Measurements from ENCODE around the gene SFTA2.
"Not testable (repeated sequence)": the region's sequence is repeated elsewhere in the genome, so short reads cannot be mapped to it uniquely, and the experiment has no call there.

Gene SFTA2

DNA sequence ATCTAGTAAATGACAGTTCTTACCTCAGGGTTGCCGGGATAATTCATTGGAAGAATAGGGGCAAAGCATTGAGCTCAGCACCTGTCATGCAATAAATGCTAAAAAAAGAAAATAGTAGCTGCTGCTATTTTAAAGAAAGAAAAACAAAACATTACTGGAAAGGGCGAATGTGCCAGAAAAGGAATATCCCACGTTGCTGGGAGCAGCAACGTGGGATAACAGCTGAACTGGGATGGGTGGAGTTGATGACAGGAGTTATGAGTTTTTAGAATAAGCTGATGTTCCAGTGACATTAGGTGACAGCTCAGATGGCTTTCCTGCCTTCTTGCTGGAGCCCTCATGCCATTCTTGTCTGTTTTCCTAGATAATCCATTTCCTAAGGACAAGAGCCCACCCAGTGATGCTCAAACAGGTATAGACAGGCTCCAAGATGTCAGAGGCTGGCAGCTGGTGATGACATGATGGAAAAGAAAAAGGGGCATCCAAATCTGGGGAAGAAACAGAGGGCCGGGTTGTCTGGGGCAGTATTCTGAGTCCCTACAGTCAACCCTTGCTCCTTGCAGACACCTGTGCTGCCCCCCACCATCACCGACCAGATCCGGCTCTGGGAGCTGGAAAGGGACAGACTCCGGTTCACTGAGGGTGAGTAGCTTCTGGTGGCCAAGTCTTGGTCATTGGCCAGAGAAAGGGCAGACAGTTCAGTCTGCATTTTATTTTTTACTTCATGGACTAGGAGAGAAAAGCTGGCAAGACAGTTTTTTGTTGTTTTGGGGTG is 19.0 kb downstream of the SFTA2 start:
- DNase-seq, result no peak

DNA sequence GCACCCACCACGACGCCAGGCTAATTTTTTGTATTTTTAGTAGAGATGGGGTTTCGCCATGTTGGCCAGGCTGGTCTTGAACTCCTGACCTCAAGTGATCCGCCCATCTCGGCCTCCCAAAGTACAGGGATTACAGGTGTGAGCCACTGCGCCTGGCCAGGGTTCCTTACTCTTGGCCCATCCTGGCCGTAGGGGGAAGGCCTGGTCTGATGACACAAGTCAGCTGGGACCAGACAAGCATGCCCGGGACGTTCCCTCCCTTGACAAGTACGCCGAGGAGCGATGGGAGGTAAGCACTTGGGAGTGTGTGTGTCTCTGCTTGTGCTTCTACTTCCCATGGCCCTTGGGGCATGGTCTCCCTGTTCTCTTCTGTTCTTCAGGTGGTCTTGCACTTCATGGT is 21.5 kb downstream of the SFTA2 start:
- DNase-seq, result not testable (repeated sequence)

DNA sequence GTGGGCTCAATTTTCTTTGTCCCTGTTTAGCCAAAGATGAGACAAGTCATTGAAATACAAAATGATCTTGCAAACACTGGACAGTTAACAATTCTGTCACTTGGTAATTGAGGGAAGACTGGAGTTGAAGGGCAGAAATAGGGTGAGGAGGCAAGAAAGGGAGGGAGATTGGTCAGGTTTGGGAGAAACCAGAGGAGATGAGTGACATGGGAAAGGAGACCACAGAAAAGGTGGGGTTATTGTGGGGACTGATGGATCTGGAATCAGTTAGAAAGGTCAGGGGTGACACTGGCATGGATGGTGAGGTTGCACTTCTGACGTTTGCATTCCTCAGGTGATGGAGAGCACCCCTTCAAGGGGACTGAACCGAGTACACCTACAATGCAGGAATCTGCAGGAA is 23.3 kb downstream of the SFTA2 start:
- no peak for DNase-seq

DNA sequence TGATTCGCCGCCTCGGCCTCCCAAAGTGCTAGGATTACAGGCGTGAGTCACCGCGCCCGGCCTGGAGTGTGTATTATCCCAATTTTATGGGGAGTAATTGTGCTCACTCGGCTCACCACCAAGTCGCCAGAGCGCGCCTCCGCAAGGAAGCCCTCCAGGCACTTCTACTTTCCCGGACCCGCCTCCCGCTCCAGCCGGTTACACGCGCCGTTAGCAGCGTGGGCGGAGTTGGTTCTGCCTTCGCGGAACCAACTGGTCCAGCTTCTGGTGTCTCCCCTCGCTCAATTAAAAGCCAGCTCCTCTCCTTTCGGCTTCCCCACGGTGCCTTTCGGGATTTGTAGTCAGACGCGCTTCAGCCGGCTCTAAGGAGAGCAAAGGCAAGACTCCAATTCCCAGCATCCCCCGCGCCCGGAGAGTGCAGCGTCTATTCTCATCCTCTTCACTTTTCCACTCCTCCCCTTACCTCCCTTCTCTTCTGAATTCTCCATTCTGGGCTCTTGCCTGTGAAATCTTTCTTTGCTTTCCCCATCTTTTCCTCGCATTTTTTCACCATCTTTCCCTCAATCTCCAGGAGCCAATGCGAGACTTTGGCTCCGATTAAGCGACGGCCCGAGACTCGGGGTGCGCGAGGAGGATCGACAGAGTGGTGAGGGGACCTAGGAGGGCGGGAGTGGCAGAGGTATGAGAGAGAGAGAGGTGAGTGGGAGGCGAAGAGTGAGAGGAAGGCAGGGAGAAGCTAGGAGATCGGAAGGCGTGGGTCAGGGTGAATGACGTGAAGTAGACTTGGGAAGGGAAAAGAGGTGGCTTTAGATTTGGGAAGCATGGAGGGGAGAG is 24.0 kb downstream of the SFTA2 start, which contains the start of gene GTF2H4:
GTF2H4 (plus strand) TSS at position 450 of the 834 bp plus-strand sequence.
- DNase-seq, result peak; percentile 98 to 99

DNA sequence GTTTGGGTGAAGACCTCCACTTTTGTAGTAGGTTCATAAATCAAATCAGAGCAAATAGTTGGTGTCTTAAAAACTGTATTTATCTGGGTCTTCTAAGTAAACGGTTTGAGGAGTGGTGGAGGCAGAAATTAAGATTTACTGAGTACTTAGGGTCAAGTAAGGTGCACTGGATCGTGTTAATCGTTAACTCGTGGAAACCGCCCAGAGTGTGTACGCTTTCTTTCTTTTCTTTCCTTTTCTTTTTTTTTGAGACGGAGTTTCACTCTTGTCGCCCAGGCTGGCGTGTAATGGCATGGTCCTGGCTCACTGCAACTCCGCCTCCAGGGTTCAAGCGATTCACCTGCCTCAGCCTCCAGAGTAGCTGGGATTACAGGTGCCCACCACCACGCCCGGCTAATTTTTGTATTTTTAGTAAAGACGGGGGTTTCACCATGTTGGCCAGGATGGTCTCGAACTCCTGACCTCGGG is 24.6 kb downstream of the SFTA2 start:
- DNase-seq, result not testable (repeated sequence)

DNA sequence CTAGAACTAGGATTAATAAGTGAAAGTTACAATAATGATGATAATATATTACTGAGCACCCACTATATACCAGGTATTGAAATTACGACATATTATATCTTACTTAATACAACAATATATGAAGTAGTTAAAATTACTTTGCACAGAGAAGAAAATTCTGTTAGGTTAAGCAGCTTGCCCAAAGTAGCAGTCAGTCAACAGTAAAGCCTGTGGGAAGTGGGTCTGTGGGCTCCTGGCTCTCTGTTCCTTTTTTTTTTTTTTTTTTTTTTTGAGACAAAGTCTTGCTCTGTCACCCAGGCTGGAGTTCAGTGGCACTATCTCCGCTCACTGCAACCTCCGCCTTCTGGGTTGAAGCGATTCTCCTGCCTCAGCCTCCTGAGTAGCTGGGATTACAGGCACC is 28.7 kb downstream of the SFTA2 start:
- no peak for DNase-seq

DNA sequence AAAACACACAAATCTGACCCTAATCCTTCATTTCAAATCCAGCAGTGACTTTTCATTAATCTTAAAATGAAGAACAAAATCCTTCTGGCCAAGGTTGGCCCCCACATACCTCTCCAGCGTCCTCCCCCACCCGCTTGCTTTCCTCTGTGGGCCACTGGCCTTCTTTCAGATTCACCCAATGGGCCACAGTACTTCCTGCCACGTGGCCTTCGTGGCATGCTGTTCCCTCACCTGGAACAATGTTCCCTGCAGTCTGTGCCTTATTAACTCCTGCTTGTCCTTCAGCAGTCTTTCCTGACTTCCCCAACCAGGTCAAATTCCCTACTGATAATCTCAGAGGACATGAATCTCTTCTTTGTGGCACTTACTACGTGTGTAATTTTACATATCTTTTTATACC is 29.3 kb downstream of the SFTA2 start:
- DNase-seq, result no peak

DNA sequence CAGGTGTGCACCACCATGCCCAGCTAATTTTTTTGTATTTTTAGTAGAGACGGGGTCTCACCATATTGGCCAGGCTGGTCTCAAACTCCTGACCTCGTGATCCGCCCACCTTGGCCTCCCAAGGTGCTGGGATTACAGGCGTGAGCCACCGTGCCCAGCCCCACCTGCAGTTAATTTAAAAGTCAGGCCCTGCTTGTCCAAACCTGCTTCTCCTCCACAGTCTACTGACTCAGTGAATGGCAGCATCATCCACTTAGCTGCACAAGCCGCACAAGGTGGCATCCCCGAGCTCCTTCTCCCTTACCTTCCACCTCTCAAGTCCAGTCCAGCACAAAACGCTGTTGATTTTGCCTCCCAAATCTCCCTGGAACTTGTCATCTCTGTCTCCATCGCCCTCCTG is 29.8 kb downstream of the SFTA2 start:
- DNase-seq, result not testable (repeated sequence)

DNA sequence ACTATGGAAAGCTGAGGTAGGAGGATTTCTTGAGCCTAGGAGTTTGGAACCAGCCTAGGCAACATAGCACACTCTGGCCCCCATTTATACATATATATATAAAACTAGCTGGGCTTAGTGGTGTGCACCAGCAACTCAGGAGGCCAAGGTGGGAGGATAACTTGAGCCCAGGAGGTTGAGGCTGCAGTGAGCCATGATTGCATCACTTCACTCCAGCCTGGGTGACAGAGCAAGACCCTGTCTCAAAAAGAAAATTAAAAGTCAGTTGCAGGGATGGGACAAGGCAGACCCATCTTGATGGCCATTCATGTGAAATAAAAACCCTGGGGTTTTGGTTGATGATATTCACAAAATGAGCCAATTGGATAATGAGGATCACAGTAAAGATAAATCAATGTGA is 30.5 kb downstream of the SFTA2 start:
- DNase-seq, result no peak

DNA sequence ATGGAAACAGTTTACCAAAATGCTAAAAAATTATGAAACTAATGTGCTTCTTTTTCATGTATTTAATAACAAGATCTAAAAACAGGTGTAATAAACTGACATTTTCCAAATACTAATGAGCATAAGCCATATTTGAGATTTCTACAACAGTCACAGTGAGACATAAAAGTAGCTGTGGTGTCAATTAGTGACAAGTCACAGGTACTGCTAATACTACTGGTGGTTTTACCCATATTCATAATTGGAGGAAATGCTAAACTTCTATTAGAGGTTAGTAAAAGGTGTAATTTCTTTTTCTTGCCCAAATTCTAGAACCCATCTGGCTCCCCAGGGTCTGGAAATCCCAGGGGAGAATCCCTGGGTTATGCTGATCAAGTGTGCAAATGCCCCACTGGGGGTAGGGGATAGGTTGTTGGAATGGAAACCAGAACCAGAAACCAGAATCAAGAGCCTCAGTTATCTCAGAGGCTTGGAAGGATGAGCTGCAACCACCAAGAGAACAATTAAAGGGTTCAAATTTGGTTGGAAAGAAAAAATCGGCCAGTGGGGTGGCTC is 31.0 kb downstream of the SFTA2 start:
- no peak for DNase-seq

DNA sequence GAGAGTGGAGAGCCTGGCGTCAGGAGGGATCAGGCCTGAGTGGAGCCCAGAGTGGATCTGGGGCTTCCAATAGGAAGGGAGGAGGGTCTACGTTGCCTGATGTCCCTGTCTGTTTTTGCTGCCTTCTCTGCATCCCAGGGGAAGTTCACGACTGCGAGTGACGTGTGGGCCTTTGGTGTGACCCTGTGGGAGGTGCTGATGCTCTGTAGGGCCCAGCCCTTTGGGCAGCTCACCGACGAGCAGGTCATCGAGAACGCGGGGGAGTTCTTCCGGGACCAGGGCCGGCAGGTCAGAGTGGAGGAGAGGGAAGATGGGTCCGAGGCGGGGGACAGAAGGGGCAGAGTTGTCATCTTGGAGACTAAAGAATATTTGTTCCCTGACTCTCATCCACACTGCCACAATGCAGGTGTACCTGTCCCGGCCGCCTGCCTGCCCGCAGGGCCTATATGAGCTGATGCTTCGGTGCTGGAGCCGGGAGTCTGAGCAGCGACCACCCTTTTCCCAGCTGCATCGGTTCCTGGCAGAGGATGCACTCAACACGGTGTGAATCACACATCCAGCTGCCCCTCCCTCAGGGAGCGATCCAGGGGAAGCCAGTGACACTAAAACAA is 33.1 kb downstream of the SFTA2 start:
- no peak for DNase-seq

DNA sequence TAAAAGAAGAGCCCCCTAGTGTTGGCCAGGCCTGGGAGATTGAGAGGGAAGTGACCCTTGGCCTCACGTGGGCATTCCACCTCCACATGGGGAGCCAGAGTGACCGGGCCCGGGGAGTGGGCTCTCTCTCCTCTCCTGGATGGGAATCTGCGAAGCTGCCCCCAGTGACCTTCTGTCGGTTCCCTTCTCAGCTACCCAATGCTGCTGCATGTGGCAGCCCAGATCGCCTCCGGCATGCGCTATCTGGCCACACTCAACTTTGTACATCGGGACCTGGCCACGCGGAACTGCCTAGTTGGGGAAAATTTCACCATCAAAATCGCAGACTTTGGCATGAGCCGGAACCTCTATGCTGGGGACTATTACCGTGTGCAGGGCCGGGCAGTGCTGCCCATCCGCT is 34.1 kb downstream of the SFTA2 start:
- DNase-seq, result no peak

DNA sequence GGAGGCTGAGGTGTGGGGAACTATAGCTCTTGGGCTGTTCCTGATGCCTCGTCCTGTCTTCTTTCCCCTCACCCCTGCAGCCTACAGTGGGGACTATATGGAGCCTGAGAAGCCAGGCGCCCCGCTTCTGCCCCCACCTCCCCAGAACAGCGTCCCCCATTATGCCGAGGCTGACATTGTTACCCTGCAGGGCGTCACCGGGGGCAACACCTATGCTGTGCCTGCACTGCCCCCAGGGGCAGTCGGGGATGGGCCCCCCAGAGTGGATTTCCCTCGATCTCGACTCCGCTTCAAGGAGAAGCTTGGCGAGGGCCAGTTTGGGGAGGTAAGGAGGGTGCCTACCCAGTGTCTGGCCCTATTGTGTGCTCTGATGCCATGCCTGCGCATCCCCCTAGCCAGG is 35.4 kb downstream of the SFTA2 start:
- DNase-seq, result no peak

DNA sequence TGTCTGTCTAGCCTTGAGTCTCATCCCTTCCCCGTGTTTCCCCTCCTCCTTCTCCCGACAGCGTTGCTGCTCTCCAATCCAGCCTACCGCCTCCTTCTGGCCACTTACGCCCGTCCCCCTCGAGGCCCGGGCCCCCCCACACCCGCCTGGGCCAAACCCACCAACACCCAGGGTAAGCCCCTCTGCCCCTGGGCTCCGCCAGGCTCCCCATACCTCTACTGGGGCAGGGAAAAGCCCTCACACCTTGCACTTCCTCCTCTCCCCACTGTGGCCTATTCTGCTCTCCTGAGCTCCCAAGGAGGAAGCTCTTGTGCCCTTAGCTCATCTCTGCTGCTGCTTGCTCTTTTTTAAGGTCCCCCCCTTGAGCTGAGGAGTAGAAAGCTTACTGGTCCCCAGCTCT is 36.6 kb downstream of the SFTA2 start:
- DNase-seq, result no peak

DNA sequence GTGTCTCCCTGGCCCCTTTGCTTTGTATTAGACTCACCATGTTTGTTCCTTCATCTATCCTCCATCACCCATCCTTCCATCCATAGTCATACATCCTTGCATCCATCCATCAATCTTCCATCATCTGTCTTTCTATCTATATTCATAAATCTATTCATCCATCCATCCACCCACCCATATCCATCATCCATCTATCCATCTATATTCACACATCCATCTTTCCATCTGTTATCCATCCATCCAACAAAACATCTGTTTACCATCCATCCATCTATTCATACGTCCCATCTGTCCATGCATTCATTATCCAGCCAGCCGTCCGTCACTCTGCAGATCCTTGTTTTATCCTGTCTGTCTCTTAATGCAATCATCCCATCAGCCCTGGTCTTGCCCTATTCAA is 37.0 kb downstream of the SFTA2 start:
- DNase-seq, result no peak

DNA sequence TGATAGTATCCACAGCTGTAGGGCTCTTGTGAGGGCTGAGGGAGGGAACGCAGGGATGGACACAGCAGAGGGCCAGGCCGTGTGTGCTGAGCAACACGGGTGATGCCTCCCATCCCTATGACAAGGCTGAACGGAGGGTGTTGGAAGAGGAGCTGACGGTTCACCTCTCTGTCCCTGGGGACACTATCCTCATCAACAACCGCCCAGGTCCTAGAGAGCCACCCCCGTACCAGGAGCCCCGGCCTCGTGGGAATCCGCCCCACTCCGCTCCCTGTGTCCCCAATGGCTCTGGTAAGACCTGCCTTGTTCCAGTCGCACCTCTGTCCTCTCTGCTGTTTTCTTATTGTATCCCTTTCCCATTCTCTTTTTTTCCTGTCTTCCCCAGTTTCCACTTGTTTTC is 37.6 kb downstream of the SFTA2 start:
- DNase-seq, result no peak

DNA sequence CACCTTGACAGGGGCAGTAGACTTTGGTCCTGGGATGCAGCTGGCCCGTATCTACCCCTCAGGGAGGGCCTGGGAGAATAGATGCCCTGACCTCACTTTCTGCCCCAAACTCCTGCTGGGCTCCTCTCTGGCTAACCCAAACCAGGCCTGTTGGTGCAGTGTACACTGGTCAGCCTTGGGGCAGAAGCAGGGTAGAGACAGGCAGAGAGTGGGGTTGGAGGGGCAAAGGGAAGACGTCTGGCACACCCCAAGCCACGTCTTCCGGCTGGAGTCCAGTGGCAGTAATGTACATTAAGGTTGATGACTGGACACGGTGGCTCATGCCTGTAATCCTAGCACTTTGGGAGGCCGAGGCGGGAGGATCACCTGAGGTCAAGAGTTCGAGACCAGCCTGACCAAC is 38.3 kb downstream of the SFTA2 start:
- DNase-seq, result no peak

DNA sequence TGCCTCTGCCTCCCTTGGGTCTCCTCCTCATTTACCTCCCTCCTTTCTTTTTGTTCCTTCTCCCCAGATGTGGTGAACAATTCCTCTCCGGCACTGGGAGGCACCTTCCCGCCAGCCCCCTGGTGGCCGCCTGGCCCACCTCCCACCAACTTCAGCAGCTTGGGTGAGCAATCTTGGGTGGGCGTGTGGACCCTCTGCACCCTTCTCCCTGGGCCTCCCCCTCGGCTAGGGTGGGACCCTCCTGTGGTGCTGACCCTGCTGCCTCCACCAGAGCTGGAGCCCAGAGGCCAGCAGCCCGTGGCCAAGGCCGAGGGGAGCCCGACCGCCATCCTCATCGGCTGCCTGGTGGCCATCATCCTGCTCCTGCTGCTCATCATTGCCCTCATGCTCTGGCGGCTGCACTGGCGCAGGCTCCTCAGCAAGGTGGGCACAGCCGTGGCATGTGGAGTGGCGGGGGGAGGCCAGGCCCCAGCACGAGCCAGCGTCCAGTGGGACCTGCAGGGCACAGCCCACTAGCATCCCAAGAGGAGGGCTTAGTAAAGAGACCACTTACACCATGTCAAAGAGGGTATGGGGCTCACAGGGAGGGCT is 38.9 kb downstream of the SFTA2 start:
- DNase-seq, result no peak

DNA sequence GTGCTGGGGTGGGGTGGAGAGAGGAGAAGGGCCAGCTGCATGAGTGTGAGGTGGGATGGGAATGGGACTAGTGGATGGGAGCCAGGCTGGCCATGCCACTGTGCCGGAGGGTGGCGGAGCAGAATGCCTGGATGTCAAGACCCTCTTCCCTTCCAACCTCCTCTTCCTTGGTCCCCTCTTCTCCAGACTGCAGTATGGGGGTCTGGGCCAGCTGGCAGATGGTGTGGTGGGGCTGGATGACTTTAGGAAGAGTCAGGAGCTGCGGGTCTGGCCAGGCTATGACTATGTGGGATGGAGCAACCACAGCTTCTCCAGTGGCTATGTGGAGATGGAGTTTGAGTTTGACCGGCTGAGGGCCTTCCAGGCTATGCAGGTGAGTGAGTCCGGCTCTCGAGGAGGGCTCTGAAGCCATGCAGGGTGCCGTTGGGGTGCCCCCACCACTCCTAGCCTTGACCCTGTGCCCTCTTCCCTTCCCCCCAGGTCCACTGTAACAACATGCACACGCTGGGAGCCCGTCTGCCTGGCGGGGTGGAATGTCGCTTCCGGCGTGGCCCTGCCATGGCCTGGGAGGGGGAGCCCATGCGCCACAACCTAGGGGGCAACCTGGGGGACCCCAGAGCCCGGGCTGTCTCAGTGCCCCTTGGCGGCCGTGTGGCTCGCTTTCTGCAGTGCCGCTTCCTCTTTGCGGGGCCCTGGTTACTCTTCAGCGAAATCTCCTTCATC is 40.0 kb downstream of the SFTA2 start:
- no peak for DNase-seq

DNA sequence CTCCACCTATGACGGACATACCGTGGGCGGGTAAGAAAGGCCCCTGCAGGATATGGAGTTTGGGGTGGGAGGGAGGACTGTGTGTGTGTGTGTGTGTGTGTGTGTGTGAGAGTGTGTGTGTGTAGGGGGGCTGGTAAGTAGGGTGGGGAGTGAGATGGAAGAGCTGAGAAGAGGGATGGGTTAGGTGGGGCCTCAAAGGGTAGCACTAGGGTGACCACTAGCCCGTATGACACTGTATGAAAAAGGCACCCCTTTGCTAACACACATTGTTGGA is 40.6 kb downstream of the SFTA2 start:
- no peak for DNase-seq

DNA sequence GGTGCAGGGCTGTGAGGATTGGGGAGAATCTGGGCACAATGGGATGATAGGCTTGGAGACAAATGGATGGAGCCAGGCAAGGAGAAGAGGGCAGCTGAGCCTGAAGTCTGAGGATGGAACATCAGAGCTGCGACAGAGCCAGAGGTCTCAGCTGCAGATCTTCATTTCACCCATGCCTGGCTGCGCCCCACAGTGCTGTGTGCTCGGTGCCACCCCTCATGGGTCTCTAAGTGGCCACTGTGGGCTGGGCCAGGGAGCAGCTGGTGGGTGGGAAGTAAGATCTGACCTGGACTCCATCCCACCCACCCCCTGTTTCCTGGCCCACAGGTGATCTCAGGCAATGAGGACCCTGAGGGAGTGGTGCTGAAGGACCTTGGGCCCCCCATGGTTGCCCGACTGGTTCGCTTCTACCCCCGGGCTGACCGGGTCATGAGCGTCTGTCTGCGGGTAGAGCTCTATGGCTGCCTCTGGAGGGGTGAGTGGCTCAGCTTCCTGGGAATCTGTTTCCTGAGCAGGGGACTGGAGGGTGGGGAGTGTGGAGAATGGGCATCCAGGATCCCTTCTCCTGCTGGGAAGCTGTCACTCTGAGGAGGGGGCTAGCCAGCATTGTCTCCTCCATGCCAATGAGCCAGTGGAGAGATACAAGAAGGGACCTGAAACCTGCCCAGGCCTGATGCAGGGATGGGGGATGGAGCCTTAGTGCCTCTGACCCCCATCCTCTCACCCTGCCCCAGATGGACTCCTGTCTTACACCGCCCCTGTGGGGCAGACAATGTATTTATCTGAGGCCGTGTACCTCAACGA is 41.1 kb downstream of the SFTA2 start:
- no peak for DNase-seq
